Ishikawa (cell line): Measurements from ENCODE around the gene TRPM1.

Experiments
- CEBPB ChIP-seq: IDR thresholded peaks from 2 replicates; pipeline ENCODE4 v1.6.1; 2012
- EP300 ChIP-seq: IDR thresholded peaks from 2 replicates; pipeline ENCODE4 v1.6.1; 2012; ENCODE audit warnings: borderline replicate concordance
- FOXM1 ChIP-seq: IDR thresholded peaks from 2 replicates; pipeline ENCODE4 v1.6.1; 2012; ENCODE audit warnings: low read depth, borderline replicate concordance
- MAX ChIP-seq: IDR thresholded peaks from 2 replicates; pipeline ENCODE4 v1.6.1; 2012
- REST ChIP-seq: IDR thresholded peaks from 2 replicates; pipeline ENCODE4 v1.6.1; 2012; ENCODE audit warnings: low read depth, mild to moderate bottlenecking
- TAF1 ChIP-seq: IDR thresholded peaks from 2 replicates; pipeline ENCODE4 v1.6.1; 2012; ENCODE audit warnings: low read depth, mild to moderate bottlenecking
- TCF12 ChIP-seq: IDR thresholded peaks from 2 replicates; pipeline ENCODE4 v1.6.1; 2012; ENCODE audit warnings: low read depth

GRCh38 chr15:31079519-31079918, 22.0 kb downstream of the TRPM1 start:
- no peak for TF ChIP-seq FOXM1
- no peak for TF ChIP-seq REST
- TF ChIP-seq EP300, result no peak
- no peak for TF ChIP-seq CEBPB
- TF ChIP-seq TCF12, result no peak
- TF ChIP-seq TAF1, result no peak
- TF ChIP-seq MAX, result no peak
